Omental fat pad (tissue), 4 donors: Measurements from ENCODE around the gene MEGF6. TPM values are rescaled to one million over a fixed set of nuclear protein-coding genes. Genes with fewer than 3 reads are reported as not detected.

Experiments
- ATAC-seq: fragments of 150-250 bp; one replicate; pipeline ENCODE4 v1.9.1; 2016; ENCODE audit warnings: mild to moderate bottlenecking, moderate library complexity; ENCODE audit not compliant: low FRiP score
- DNase-seq: peaks from one replicate; pipeline ENCODE4 v3.0.0-alpha.2; 2019; ENCODE audit warnings: low spot score
- total RNA-seq, 4 donors: library from RNA; depleted of rRNA; stranded (reverse); fragments of >200 nt; gene quantifications; one replicate each; pipeline ENCODE4 v1.1.0, GENCODE V29; 2016
- TF ChIP-seq, protein P1 (sequence below), 3 donors: fragments of 450-650 bp; IDR thresholded peaks; one replicate each; pipeline ENCODE4 v1.5.1; 2016 to 2017; ENCODE audit warnings: antibody characterized with exemption in 3 of 3, mild to moderate bottlenecking in 3 of 3, moderate library complexity in 2 of 3

The MEGF6 gene
- total RNA-seq, 4 donors from 2014 or later = 13.2 to 60.1 (median 21.9) TPM

DNA sequence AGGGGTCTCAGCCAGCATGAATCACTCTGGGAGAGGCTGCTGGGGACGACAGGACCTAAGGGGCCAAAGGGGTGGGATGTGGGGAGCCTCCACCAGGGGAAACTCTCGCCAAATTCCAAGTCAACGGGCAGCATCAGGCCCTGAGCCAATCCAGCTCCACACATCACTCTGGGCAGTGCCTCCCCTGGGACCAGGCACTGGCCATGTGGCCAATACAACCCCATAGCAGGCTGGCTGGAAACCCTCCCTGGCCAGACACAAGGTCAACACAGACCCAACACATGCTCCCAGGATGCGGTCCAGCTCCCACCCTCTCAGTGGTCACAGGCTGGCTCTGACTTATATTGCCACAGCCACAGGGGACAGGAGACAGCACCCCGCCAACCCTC lies 60.0 kb downstream of the MEGF6 start:
- TF ChIP-seq, protein P1, sequence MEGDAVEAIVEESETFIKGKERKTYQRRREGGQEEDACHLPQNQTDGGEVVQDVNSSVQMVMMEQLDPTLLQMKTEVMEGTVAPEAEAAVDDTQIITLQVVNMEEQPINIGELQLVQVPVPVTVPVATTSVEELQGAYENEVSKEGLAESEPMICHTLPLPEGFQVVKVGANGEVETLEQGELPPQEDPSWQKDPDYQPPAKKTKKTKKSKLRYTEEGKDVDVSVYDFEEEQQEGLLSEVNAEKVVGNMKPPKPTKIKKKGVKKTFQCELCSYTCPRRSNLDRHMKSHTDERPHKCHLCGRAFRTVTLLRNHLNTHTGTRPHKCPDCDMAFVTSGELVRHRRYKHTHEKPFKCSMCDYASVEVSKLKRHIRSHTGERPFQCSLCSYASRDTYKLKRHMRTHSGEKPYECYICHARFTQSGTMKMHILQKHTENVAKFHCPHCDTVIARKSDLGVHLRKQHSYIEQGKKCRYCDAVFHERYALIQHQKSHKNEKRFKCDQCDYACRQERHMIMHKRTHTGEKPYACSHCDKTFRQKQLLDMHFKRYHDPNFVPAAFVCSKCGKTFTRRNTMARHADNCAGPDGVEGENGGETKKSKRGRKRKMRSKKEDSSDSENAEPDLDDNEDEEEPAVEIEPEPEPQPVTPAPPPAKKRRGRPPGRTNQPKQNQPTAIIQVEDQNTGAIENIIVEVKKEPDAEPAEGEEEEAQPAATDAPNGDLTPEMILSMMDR (IDR thresholded peaks at IDR 0.05) = no peak
- DNase-seq = no peak
- ATAC-seq = no peak

DNA sequence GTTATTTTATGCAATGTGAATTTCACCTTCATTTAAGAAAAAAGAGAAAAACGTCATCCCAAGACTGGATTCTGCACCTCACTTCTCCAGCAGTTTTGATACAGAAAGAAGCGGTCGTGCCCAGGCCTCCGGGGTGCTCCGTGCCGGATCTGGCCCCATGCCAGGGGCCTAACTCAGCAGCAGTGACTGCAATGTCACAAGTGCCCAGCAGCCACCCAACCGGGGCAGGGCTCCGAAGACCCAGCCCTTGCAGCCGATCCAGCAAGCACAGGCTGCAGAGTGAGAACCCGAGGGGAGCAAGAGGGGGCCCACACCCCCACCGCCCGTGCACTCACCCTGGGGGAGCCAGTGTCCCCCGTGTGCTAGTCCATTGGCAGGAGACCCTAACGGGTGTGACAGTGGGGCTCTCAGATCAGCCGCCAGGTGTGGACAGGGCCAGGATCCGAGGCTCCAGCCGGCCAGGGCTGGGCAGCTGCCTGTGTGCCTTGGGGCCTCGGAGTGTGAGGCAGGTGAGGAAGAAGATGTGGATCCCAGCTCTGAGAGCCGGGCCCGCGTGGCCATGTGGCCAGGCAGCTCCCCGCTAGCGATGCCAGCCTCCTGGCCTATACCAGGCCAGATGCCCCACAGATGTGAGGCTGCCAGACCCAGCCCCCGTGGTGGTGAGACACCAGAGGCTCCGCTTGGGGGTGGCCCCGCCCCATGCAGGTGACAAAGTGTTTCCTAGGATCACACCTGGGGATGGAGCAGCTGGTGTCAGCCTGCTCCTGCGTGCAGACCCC lies 60.6 kb downstream of the MEGF6 start:
- TF ChIP-seq, protein P1 (IDR thresholded peaks at IDR 0.05) = no peak
- ATAC-seq (no peak), DNase-seq (no peak)

DNA sequence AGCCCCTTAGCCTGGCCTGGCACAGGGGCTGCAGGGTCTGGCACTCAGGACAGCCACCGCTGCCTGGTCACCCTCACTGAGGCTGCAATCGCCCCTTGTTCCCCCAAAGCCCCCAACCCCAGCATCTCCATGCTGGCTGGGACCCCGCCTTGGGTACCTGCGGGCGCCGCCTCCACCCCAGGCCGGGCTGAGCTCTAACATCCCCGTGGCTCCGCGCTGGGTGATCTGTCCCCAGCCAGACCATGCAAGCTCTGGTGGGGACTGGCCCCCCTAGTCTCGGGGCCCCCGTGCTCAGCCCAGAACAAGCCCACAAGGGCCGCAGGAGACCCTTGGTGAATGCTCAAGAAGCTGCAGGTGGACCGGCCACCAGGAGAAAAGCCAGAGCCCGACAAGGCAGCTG lies 62.4 kb downstream of the MEGF6 start:
- ATAC-seq (no peak), DNase-seq (no peak)
- TF ChIP-seq, protein P1 (IDR thresholded peaks at IDR 0.05) = no peak

- DNase-seq (no peak), ATAC-seq (no peak)
- TF ChIP-seq, protein P1 (IDR thresholded peaks at IDR 0.05) = no peak
These were observed 63.0 kb downstream of the MEGF6 start for GRCh38 chr1:3548156-3548893.

DNA sequence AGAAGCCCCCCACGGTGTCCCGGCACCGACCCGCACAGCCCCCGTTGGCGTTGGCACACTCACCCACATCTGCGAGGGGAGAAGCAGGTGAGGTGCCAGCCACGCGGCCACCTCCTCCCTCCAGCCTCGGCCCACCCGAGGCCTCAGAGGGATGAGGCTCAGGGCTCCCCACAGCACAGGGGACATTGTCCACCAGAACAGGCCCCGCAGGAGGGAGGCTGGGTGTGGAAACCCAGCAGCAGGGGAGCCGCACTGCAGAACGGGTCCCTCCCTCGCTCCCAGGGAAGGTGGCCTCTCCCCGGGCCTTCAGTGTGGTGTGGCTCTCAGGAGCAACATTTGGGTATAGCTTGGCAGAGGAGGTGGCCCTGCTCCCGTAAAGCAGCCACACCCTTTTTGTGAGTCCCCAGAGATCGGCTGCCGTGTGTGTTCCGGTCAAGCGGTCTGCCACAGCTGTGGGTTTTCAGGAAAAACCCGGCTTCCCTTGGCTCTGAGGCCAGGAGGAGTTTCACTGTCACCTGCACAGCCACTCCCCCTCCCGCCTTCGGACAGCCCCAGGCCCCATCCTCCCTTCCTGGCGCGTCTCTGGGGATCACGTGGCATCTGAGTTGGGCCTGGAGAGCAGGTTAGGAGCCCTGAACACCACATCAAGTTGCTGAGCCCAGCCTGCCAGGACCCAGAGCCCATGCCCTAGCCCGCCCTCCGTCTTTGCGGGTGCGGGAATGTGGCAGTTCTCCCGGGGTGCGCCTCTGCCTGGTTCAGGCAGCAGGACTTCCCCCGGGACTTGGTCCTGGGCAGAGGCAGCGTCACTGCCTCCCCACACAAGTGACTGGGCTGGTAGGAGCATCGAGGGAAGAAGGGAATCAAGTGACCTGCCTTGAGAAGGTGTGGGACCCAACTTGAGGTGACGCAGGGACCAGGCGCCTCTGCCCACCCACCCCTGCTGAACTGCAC lies 64.0 kb downstream of the MEGF6 start:
- no peak for DNase-seq
- TF ChIP-seq, protein P1 (IDR thresholded peaks at IDR 0.05) = no peak
- ATAC-seq = no peak

GRCh38 chr1:3546048-3546384 lies 65.3 kb downstream of the MEGF6 start:
- no peak for ATAC-seq
- TF ChIP-seq, protein P1 (IDR thresholded peaks at IDR 0.05) = no peak
- DNase-seq = no peak
